GM23338 (cell line): Measurements from ENCODE around the gene EPHB1.

Experiments used
- CREB1 ChIP-seq: fragments of 250-450 bp; sonication (Bioruptor Pico); IDR thresholded peaks from 2 replicates; pipeline ENCODE4 v1.5.0; 2020; ENCODE audit warnings: low read depth, mild to moderate bottlenecking, moderate library complexity
- EZH2 ChIP-seq: fragments of 200-600 bp; sonication (generic); IDR thresholded peaks from one replicate; pipeline ENCODE4 v1.8.0; 2017; ENCODE audit warnings: antibody characterized with exemption, mild to moderate bottlenecking, low read depth; ENCODE audit not compliant: unreplicated experiment
- EZH2phosphoT487 ChIP-seq: fragments of 200-600 bp; sonication (generic); IDR thresholded peaks from one replicate; pipeline ENCODE4 v1.8.1; 2018; ENCODE audit warnings: antibody characterized with exemption; ENCODE audit not compliant: unreplicated experiment
- JUNB ChIP-seq: IDR thresholded peaks from one replicate; pipeline ENCODE4 v1.6.1; 2016; ENCODE audit warnings: antibody characterized with exemption; ENCODE audit not compliant: unreplicated experiment
- POLR2AphosphoS5 ChIP-seq: IDR thresholded peaks from 2 replicates; pipeline ENCODE4 v1.6.1; 2016; ENCODE audit warnings: antibody characterized with exemption, low read depth
- ZNF114 ChIP-seq: fragments of 250-450 bp; sonication (Bioruptor Pico); IDR thresholded peaks from 2 replicates; pipeline ENCODE4 v1.5.0; 2020; ENCODE audit warnings: mild to moderate bottlenecking, moderate library complexity
- ZNF331 ChIP-seq: fragments of 250-450 bp; sonication (Bioruptor Pico); IDR thresholded peaks from 2 replicates; pipeline ENCODE4 v1.5.0; 2020; ENCODE audit warnings: low read depth, mild to moderate bottlenecking, moderate library complexity
- TF ChIP-seq, protein P1 (sequence below), 2 experiments: fragments of 200-600 bp in 1 of 2; sonication (generic) in 1 of 2; conservative IDR thresholded peaks; 2 replicates each; pipeline versions ENCODE4 v1.5.1 to v1.6.1; 2016 to 2017; ENCODE audit warnings: antibody characterized with exemption in 2 of 2, low read depth in 2 of 2, mild to moderate bottlenecking in 2 of 2, moderate library complexity in 1 of 2
- TF ChIP-seq, protein P2 (sequence below): IDR thresholded peaks from one replicate; pipeline ENCODE4 v1.6.1; 2018; ENCODE audit warnings: antibody characterized with exemption; ENCODE audit not compliant: unreplicated experiment
- TF ChIP-seq, protein P3 (sequence below): IDR thresholded peaks from 2 replicates; pipeline ENCODE4 v1.6.1; 2016; ENCODE audit warnings: antibody characterized with exemption
- TF ChIP-seq, protein P4 (sequence below): fragments of 250-450 bp; sonication (Bioruptor Pico); IDR thresholded peaks from 2 replicates; pipeline ENCODE4 v1.5.0; 2020; ENCODE audit warnings: mild to moderate bottlenecking, moderate library complexity

DNA sequence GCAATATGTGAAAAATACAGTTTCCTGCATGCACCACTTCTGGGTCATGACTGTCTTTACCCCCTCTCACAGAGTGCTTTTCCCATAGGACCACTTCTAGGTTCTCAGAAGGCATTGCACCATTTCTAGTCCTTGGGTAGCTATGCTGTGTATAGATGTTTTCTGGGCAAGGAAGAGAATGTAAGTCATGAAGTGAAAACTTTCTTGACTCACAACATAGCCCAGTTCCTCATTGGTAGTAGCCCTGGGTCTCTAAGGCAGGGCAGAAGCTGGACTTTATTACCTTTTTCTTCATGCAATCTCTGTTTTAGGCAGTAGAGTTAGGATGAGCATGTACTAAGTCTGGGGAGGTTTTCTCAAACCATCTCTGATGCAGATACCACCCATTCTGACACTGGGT, 203.1 kb downstream of the EPHB1 start:
- TF ChIP-seq, protein P1, sequence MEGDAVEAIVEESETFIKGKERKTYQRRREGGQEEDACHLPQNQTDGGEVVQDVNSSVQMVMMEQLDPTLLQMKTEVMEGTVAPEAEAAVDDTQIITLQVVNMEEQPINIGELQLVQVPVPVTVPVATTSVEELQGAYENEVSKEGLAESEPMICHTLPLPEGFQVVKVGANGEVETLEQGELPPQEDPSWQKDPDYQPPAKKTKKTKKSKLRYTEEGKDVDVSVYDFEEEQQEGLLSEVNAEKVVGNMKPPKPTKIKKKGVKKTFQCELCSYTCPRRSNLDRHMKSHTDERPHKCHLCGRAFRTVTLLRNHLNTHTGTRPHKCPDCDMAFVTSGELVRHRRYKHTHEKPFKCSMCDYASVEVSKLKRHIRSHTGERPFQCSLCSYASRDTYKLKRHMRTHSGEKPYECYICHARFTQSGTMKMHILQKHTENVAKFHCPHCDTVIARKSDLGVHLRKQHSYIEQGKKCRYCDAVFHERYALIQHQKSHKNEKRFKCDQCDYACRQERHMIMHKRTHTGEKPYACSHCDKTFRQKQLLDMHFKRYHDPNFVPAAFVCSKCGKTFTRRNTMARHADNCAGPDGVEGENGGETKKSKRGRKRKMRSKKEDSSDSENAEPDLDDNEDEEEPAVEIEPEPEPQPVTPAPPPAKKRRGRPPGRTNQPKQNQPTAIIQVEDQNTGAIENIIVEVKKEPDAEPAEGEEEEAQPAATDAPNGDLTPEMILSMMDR (conservative IDR thresholded peaks at IDR 0.05; ENCODE audit: low read depth in 2 of 2) = no peak
- TF ChIP-seq, protein P2, sequence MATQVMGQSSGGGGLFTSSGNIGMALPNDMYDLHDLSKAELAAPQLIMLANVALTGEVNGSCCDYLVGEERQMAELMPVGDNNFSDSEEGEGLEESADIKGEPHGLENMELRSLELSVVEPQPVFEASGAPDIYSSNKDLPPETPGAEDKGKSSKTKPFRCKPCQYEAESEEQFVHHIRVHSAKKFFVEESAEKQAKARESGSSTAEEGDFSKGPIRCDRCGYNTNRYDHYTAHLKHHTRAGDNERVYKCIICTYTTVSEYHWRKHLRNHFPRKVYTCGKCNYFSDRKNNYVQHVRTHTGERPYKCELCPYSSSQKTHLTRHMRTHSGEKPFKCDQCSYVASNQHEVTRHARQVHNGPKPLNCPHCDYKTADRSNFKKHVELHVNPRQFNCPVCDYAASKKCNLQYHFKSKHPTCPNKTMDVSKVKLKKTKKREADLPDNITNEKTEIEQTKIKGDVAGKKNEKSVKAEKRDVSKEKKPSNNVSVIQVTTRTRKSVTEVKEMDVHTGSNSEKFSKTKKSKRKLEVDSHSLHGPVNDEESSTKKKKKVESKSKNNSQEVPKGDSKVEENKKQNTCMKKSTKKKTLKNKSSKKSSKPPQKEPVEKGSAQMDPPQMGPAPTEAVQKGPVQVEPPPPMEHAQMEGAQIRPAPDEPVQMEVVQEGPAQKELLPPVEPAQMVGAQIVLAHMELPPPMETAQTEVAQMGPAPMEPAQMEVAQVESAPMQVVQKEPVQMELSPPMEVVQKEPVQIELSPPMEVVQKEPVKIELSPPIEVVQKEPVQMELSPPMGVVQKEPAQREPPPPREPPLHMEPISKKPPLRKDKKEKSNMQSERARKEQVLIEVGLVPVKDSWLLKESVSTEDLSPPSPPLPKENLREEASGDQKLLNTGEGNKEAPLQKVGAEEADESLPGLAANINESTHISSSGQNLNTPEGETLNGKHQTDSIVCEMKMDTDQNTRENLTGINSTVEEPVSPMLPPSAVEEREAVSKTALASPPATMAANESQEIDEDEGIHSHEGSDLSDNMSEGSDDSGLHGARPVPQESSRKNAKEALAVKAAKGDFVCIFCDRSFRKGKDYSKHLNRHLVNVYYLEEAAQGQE = no peak
- TF ChIP-seq ZNF331 (CRISPR knock-in tag) (no peak), EZH2 (no peak), POLR2AphosphoS5 (no peak), CREB1 (no peak), ZNF114 (CRISPR knock-in tag) (no peak), EZH2phosphoT487 (no peak), JUNB (no peak)
- TF ChIP-seq, protein P3, sequence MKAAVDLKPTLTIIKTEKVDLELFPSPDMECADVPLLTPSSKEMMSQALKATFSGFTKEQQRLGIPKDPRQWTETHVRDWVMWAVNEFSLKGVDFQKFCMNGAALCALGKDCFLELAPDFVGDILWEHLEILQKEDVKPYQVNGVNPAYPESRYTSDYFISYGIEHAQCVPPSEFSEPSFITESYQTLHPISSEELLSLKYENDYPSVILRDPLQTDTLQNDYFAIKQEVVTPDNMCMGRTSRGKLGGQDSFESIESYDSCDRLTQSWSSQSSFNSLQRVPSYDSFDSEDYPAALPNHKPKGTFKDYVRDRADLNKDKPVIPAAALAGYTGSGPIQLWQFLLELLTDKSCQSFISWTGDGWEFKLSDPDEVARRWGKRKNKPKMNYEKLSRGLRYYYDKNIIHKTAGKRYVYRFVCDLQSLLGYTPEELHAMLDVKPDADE = no peak
- TF ChIP-seq, protein P4, sequence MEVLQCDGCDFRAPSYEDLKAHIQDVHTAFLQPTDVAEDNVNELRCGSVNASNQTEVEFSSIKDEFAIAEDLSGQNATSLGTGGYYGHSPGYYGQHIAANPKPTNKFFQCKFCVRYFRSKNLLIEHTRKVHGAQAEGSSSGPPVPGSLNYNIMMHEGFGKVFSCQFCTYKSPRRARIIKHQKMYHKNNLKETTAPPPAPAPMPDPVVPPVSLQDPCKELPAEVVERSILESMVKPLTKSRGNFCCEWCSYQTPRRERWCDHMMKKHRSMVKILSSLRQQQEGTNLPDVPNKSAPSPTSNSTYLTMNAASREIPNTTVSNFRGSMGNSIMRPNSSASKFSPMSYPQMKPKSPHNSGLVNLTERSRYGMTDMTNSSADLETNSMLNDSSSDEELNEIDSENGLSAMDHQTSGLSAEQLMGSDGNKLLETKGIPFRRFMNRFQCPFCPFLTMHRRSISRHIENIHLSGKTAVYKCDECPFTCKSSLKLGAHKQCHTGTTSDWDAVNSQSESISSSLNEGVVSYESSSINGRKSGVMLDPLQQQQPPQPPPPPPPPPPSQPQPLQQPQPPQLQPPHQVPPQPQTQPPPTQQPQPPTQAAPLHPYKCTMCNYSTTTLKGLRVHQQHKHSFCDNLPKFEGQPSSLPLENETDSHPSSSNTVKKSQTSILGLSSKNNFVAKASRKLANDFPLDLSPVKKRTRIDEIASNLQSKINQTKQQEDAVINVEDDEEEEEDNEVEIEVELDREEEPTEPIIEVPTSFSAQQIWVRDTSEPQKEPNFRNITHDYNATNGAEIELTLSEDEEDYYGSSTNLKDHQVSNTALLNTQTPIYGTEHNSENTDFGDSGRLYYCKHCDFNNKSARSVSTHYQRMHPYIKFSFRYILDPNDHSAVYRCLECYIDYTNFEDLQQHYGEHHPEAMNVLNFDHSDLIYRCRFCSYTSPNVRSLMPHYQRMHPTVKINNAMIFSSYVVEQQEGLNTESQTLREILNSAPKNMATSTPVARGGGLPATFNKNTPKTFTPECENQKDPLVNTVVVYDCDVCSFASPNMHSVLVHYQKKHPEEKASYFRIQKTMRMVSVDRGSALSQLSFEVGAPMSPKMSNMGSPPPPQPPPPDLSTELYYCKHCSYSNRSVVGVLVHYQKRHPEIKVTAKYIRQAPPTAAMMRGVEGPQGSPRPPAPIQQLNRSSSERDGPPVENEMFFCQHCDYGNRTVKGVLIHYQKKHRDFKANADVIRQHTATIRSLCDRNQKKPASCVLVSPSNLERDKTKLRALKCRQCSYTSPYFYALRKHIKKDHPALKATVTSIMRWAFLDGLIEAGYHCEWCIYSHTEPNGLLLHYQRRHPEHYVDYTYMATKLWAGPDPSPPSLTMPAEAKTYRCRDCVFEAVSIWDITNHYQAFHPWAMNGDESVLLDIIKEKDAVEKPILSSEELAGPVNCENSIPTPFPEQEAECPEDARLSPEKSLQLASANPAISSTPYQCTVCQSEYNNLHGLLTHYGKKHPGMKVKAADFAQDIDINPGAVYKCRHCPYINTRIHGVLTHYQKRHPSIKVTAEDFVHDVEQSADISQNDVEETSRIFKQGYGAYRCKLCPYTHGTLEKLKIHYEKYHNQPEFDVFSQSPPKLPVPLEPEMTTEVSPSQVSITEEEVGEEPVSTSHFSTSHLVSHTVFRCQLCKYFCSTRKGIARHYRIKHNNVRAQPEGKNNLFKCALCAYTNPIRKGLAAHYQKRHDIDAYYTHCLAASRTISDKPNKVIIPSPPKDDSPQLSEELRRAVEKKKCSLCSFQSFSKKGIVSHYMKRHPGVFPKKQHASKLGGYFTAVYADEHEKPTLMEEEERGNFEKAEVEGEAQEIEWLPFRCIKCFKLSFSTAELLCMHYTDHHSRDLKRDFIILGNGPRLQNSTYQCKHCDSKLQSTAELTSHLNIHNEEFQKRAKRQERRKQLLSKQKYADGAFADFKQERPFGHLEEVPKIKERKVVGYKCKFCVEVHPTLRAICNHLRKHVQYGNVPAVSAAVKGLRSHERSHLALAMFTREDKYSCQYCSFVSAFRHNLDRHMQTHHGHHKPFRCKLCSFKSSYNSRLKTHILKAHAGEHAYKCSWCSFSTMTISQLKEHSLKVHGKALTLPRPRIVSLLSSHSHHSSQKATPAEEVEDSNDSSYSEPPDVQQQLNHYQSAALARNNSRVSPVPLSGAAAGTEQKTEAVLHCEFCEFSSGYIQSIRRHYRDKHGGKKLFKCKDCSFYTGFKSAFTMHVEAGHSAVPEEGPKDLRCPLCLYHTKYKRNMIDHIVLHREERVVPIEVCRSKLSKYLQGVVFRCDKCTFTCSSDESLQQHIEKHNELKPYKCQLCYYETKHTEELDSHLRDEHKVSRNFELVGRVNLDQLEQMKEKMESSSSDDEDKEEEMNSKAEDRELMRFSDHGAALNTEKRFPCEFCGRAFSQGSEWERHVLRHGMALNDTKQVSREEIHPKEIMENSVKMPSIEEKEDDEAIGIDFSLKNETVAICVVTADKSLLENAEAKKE (CRISPR knock-in tag) = no peak
